HG03103 (cell line): ENCODE measurements around the gene IHH.

Source experiments
- ATAC-seq: cut with Tn5 transposase; IDR thresholded peaks from one replicate; pipeline ENCODE4 v1.9.1; 2021; ENCODE audit warnings: low read depth; ENCODE audit not compliant: unreplicated experiment

The IHH gene

GRCh38 chr2:219022616-219023015 is 38.1 kb downstream of the IHH start:
- no peak for ATAC-seq

GRCh38 chr2:219022041-219022440 is 38.7 kb downstream of the IHH start:
- ATAC-seq: no peak

- no peak for ATAC-seq
These were observed 39.1 kb downstream of the IHH start for GRCh38 chr2:219021591-219021990.

- no peak for ATAC-seq
These were observed 39.9 kb downstream of the IHH start for GRCh38 chr2:219020604-219021365.

- ATAC-seq: no peak
These were observed 41.3 kb downstream of the IHH start for GRCh38 chr2:219019436-219019835.

GRCh38 chr2:219018726-219019125 is 42.0 kb downstream of the IHH start:
- no peak for ATAC-seq

- no peak for ATAC-seq
These were observed 42.4 kb downstream of the IHH start for GRCh38 chr2:219018286-219018685.

GRCh38 chr2:219017201-219017931 is 43.4 kb downstream of the IHH start:
- no peak for ATAC-seq

- no peak for ATAC-seq
These were observed 44.0 kb downstream of the IHH start for GRCh38 chr2:219016721-219017120.

GRCh38 chr2:219010873-219011272 is 49.8 kb downstream of the IHH start:
- no peak for ATAC-seq

- ATAC-seq: no peak
These were observed 50.5 kb downstream of the IHH start for GRCh38 chr2:219010162-219010756.

- ATAC-seq: no peak
These were observed 51.4 kb downstream of the IHH start for GRCh38 chr2:219009294-219009693.
